ENCODE results near the gene PLEKHG3. TPM values are rescaled to one million over a fixed set of nuclear protein-coding genes. Genes with fewer than 3 reads are reported as not detected.

Gene PLEKHG3
- total RNA-seq, 1 experiment from 2014 or later = 59.3 TPM

- no peak for DNase-seq
- Histone ChIP-seq H4K20me1 (ENCODE audit: insufficient read depth) (no peaks in the 10 kb centered on the region), H3K9me3 (ENCODE audit: insufficient read depth, low read depth) (no peaks in the 10 kb centered on the region), H3K27ac (no peak overlapping the region), H2AFZ (no peak overlapping the region), H3K27me3 (ENCODE audit: insufficient read depth, low read depth) (no peaks in the 10 kb centered on the region), H3K79me2 (ENCODE audit: low read depth) (no peaks in the 10 kb centered on the region), H3F3A (ENCODE audit: insufficient read depth, low read depth) (peaks cover 6% of the 10 kb centered on the region; the same call in 1 of the 2 replicates), H3K36me3 (ENCODE audit: low read depth) (no peaks in the 10 kb centered on the region), H3K4me3 (no peak overlapping the region), H3K4me1 (replicated peaks; ENCODE audit: insufficient read depth) (peaks cover 6% of the 10 kb centered on the region), H3K4me2 (no peak overlapping the region), H3K9me2 (ENCODE audit: insufficient read depth) (no peaks in the 10 kb centered on the region)
- TF ChIP-seq CTCF (conservative IDR thresholded peaks at IDR 0.05) = no peak
- TF ChIP-seq EZH2 (IDR thresholded peaks at IDR 0.05; ENCODE audit: low read depth) = no peak
- intact Hi-C loops (cut with micrococcal nuclease; ENCODE audit: unreplicated experiment) = no loop called here
- CTCF ChIA-PET = interaction anchor here (0.6 kb wide), 1 partner anchor 32 kb away, joined by 3 read pairs; no protein-coding TSS in a partner anchor
- BruUV-seq (replicated peaks) = no TSS peak
- POLR2A ChIA-PET (ENCODE audit: unreplicated experiment) = no interaction called here
Measured at GRCh38 chr14:64685371-64686281, 18.6 kb upstream of the PLEKHG3 start.

DNA sequence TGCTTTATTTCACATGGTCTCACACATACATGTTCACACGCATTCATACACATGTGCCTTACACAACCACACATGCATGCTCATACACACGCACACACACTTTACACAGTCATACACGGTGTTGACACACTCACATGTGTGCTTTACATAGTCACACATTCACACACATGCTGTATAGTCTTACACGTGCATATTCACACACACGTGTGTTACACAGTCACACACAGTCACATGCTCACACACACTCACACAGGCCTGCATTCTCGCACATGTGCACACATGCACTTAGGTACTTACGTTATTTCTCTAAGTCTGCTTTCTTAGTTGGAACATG lies 18.0 kb upstream of the PLEKHG3 start:
- intact Hi-C loops (cut with micrococcal nuclease; ENCODE audit: unreplicated experiment) = no loop called here
- H2AFZ ChIP-seq = no peak overlapping the region
- CTCF ChIA-PET = no interaction called here

GRCh38 chr14:64688031-64688430 lies 16.2 kb upstream of the PLEKHG3 start:
- POLR2A ChIA-PET (ENCODE audit: unreplicated experiment) = no interaction called here
- H3K27ac ChIP-seq = no peak overlapping the region
- BruUV-seq (replicated peaks) = no TSS peak
- H3K79me2 ChIP-seq (ENCODE audit: low read depth) = no peaks in the 10 kb centered on the region
- peaks cover 11% of the 10 kb centered on the region for H3K4me1 ChIP-seq (replicated peaks; ENCODE audit: insufficient read depth)
- TF ChIP-seq EZH2 (IDR thresholded peaks at IDR 0.05; ENCODE audit: low read depth) = no peak
- TF ChIP-seq CTCF (conservative IDR thresholded peaks at IDR 0.05) = no peak
- H4K20me1 ChIP-seq (ENCODE audit: insufficient read depth) = no peaks in the 10 kb centered on the region
- H3K27me3 ChIP-seq (ENCODE audit: insufficient read depth, low read depth) = no peaks in the 10 kb centered on the region
- no peaks in the 10 kb centered on the region for H3K9me2 ChIP-seq (ENCODE audit: insufficient read depth)
- no peak overlapping the region for H2AFZ ChIP-seq
- H3K4me2 ChIP-seq = no peak overlapping the region
- intact Hi-C loops (cut with micrococcal nuclease; ENCODE audit: unreplicated experiment) = no loop called here
- H3K36me3 ChIP-seq (ENCODE audit: low read depth) = no peaks in the 10 kb centered on the region
- no peak overlapping the region for H3K4me3 ChIP-seq
- no peak for DNase-seq
- peaks cover 6% of the 10 kb centered on the region; the same call in 1 of the 2 replicates for H3F3A ChIP-seq (ENCODE audit: insufficient read depth, low read depth)
- CTCF ChIA-PET = interaction anchor here (0.7 kb wide), 1 partner anchor 306 kb away, joined by 3 read pairs; no protein-coding TSS in a partner anchor
- H3K9me3 ChIP-seq (ENCODE audit: insufficient read depth, low read depth) = no peaks in the 10 kb centered on the region

More for the DNA sequence above, 18.0 kb upstream of the PLEKHG3 start:
- peaks cover 6% of the 10 kb centered on the region; the same call in 1 of the 2 replicates for H3F3A ChIP-seq (ENCODE audit: insufficient read depth, low read depth)
- H3K27me3 ChIP-seq (ENCODE audit: insufficient read depth, low read depth) = no peaks in the 10 kb centered on the region
- H3K27ac ChIP-seq = no peak overlapping the region
- no peaks in the 10 kb centered on the region for H4K20me1 ChIP-seq (ENCODE audit: insufficient read depth)
- no peak for TF ChIP-seq CTCF (conservative IDR thresholded peaks at IDR 0.05)
- TF ChIP-seq EZH2 (IDR thresholded peaks at IDR 0.05; ENCODE audit: low read depth) = no peak
- no peaks in the 10 kb centered on the region for H3K79me2 ChIP-seq (ENCODE audit: low read depth)
- H3K4me2 ChIP-seq = no peak overlapping the region
- no peaks in the 10 kb centered on the region for H3K36me3 ChIP-seq (ENCODE audit: low read depth)
- H3K4me1 ChIP-seq (replicated peaks; ENCODE audit: insufficient read depth) = peaks cover 6% of the 10 kb centered on the region
- DNase-seq = no peak
- H3K9me2 ChIP-seq (ENCODE audit: insufficient read depth) = no peaks in the 10 kb centered on the region
- H3K4me3 ChIP-seq = no peak overlapping the region
- BruUV-seq (replicated peaks) = no TSS peak
- POLR2A ChIA-PET (ENCODE audit: unreplicated experiment) = no interaction called here
- no peaks in the 10 kb centered on the region for H3K9me3 ChIP-seq (ENCODE audit: insufficient read depth, low read depth)
